Hematopoietic multipotent progenitor cell treated with erythropoietin and hydrocortisone succinate and interleukin-3 and kit ligand, for 6 days (in vitro differentiated cells): Measurements from ENCODE around the gene HPS3.
"Not testable (repeated sequence)": the region's sequence is repeated elsewhere in the genome, so short reads cannot be mapped to it uniquely, and the experiment has no call there.

Source experiments
- DNase-seq: peaks from one replicate; pipeline ENCODE4 v3.0.0-alpha.2; 2015

The HPS3 gene

GRCh38 chr3:149196805-149197592, 67.6 kb downstream of the HPS3 start:
- not testable (repeated sequence) for DNase-seq

- no peak for DNase-seq
Observed at GRCh38 chr3:149197669-149198068, 68.2 kb downstream of the HPS3 start.

GRCh38 chr3:149198611-149199010, 69.2 kb downstream of the HPS3 start:
- no peak for DNase-seq

GRCh38 chr3:149199474-149199873, 70.0 kb downstream of the HPS3 start:
- peak; percentile 41 for DNase-seq

GRCh38 chr3:149203758-149204157, 74.3 kb downstream of the HPS3 start:
- peak; percentile 37 for DNase-seq

GRCh38 chr3:149204390-149204991, 75.1 kb downstream of the HPS3 start:
- DNase-seq, result no peak

- no peak for DNase-seq
Observed at GRCh38 chr3:149207475-149207874, 78.0 kb downstream of the HPS3 start.

- DNase-seq, result no peak
Observed at GRCh38 chr3:149209431-149209830, 80.0 kb downstream of the HPS3 start.

- peak; percentile 17 for DNase-seq
Observed at GRCh38 chr3:149212386-149212785, 82.9 kb downstream of the HPS3 start.

- no peak for DNase-seq
Observed at GRCh38 chr3:149214702-149215101, 85.3 kb downstream of the HPS3 start.

- no peak for DNase-seq
Observed at GRCh38 chr3:149215515-149215914, 86.1 kb downstream of the HPS3 start.

GRCh38 chr3:149216193-149216869, 86.9 kb downstream of the HPS3 start:
- DNase-seq, result no peak

GRCh38 chr3:149217347-149217746, 87.9 kb downstream of the HPS3 start:
- no peak for DNase-seq

- DNase-seq, result not testable (repeated sequence)
Observed at GRCh38 chr3:149219380-149220121, 90.1 kb downstream of the HPS3 start.

- no peak for DNase-seq
Observed at GRCh38 chr3:149221783-149222517, 92.5 kb downstream of the HPS3 start, which contains the start of gene CP. TSS of gene CP (minus strand) at chr3:149221829. CDS start at chr3:149221792, 37 bp downstream.
